ENCODE data around the gene LYRM4.
A peak's percentile ranks its signal among the peaks of the same experiment; 100 is the strongest.

GRCh38 chr6:5078121-5078669, 182.6 kb downstream of the LYRM4 start:
- TF ChIP-seq EZH2 (IDR thresholded peaks at IDR 0.05; ENCODE audit: low read length, missing control alignments): no peak
- TF ChIP-seq CTCF (conservative IDR thresholded peaks at IDR 0.05 in 1 of 2, IDR thresholded peaks at IDR 0.05 in 1 of 2; ENCODE audit: low read depth in 1 of 2, low read length in 2 of 2): peak in 1 of 2 donors; percentile 17
